Endodermal cell (in vitro differentiated cells): ENCODE data around the gene SOAT2. TPM values are rescaled to one million over a fixed set of nuclear protein-coding genes. Genes with fewer than 3 reads are reported as not detected.

Experiments used
- DNase-seq: peaks from one replicate; pipeline ENCODE4 v3.0.0-alpha.2; 2017
- H3K27ac ChIP-seq: 2 replicates; pipeline ENCODE4 v1.5.1; 2013; ENCODE audit warnings: mild to moderate bottlenecking, low read depth, low read length, moderate library complexity
- H3K27me3 ChIP-seq: 2 replicates; pipeline ENCODE4 v1.6.1; 2013; ENCODE audit warnings: mild to moderate bottlenecking, low read length, moderate library complexity; ENCODE audit not compliant: insufficient read depth, control insufficient read depth, poor library complexity, severe bottlenecking
- H3K36me3 ChIP-seq: 2 replicates; pipeline ENCODE4 v1.7.0; 2013; ENCODE audit warnings: mild to moderate bottlenecking, low read length, moderate library complexity; ENCODE audit not compliant: control insufficient read depth, insufficient read depth
- H3K4me1 ChIP-seq: one replicate; pipeline ENCODE4 v1.7.0; 2013; ENCODE audit warnings: low read length; ENCODE audit not compliant: control insufficient read depth, insufficient read depth
- H3K4me3 ChIP-seq: 2 replicates; pipeline ENCODE4 v1.5.1; 2013; ENCODE audit warnings: mild to moderate bottlenecking, low read length, moderate library complexity
- H3K9ac ChIP-seq: 2 replicates; pipeline ENCODE4 v1.6.1; 2013; ENCODE audit warnings: mild to moderate bottlenecking, low read length, moderate library complexity; ENCODE audit not compliant: poor library complexity, severe bottlenecking; ENCODE audit errors: extremely low read depth
- H3K9me3 ChIP-seq: 2 replicates; pipeline ENCODE4 v1.6.1; 2013; ENCODE audit warnings: mild to moderate bottlenecking, low read length, moderate library complexity; ENCODE audit not compliant: control insufficient read depth
- H3K27ac Mint-ChIP-seq: 2 replicates; pipeline ENCODE4 v1.8.0; 2020; ENCODE audit warnings: mixed read lengths
- H3K27me3 Mint-ChIP-seq: 2 replicates; pipeline ENCODE4 v1.8.0; 2021; ENCODE audit warnings: mild to moderate bottlenecking, mixed read lengths; ENCODE audit not compliant: insufficient read depth
- H3K36me3 Mint-ChIP-seq: 2 replicates; pipeline ENCODE4 v1.8.0; 2020; ENCODE audit warnings: low read depth, mixed read lengths
- H3K4me1 Mint-ChIP-seq: 2 replicates; pipeline ENCODE4 v1.8.0; 2020; ENCODE audit warnings: mixed read lengths
- H3K4me3 Mint-ChIP-seq: 2 replicates; pipeline ENCODE4 v1.8.0; 2020; ENCODE audit warnings: mild to moderate bottlenecking, moderate library complexity, mixed read lengths
- H3K9me3 Mint-ChIP-seq: 2 replicates; pipeline ENCODE4 v1.8.0; 2020; ENCODE audit warnings: mild to moderate bottlenecking, mixed read lengths
- WGBS, 2 experiments: methylation state at CpG; one replicate each; pipeline versions ENCODE4 v1.1.5 to v1.1.7; 2013; ENCODE audit warnings: missing lambda C conversion rate in 2 of 2, mixed read lengths in 1 of 2; ENCODE audit not compliant: insufficient coverage in 1 of 2, insufficient read length in 1 of 2; 5-methylcytosine and 5-hydroxymethylcytosine counted together
- total RNA-seq, 2 donors: library from RNA; stranded (reverse); fragmentation: NEBNext Ultra II Directional in 1 of 2; extraction: Animal tissue kit (Norgen Biotek cat#: 25700) in 1 of 2; gene quantifications; 2 replicates in 1 of 2; 3 replicates in 1 of 2; pipeline ENCODE4 v1.2.1, GENCODE V29; 2021
- TF ChIP-seq, protein P1 (sequence below): fragments of 200-600 bp; sonication (generic); conservative IDR thresholded peaks from 2 replicates; pipeline ENCODE4 v1.5.0; 2021; ENCODE audit warnings: antibody characterized with exemption, mild to moderate bottlenecking

The SOAT2 gene
- total RNA-seq, 2 donors from 2014 or later: 0.46 to 0.71 TPM

DNA sequence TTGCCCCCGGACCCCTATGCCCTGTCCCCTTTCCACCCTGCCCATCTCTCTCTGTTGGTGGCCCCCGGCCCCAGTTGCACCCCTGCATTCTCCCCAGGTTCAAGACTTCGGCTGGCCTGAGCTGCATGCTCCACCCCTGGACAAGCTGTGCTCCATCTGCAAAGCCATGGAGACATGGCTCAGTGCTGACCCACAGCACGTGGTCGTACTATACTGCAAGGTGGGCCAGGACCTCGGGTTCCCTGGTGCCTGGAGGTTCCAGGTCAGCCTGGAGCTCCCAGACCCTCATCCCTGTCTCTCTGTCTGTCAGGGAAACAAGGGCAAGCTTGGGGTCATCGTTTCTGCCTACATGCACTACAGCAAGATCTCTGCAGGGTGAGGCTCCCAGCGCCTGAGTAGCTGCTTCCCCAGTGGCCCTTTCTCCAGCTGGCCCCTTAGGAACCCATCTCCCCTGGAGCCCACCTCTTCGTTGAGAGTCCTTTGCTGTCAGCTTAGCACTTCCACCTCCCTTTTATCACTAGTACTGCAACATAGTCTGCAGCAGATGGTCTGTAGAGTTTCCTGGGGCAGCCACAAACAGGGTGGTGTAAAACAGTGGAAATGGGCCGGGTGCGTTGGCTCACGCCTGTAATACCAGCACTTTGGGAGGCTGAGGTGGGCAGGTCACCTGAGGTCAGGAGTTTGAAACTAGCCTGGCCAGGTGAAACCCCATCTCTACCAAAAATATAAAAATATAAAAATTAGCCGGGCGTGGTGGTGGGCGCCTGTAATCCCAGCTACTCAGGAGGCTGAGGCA, 47.6 kb upstream of the SOAT2 start:
- no peak overlapping the region for H3K4me3 Mint-ChIP-seq
- peak; percentile 54 for DNase-seq
- WGBS, 2 experiments: 93% methylated on average over 3 to 15 of the region's 15 CpGs
- H3K27me3 Mint-ChIP-seq: peaks cover 17% of the 10 kb centered on the region
- H3K9ac ChIP-seq: no peak overlapping the region
- no peaks in the 10 kb centered on the region for H3K27me3 ChIP-seq
- peaks cover 11% of the 10 kb centered on the region for H3K4me1 ChIP-seq
- no peak overlapping the region for H3K27ac Mint-ChIP-seq
- H3K4me1 Mint-ChIP-seq: peaks cover 18% of the 10 kb centered on the region
- H3K36me3 ChIP-seq: peaks cover 20% of the 10 kb centered on the region
- H3K9me3 Mint-ChIP-seq: no peaks in the 10 kb centered on the region
- H3K36me3 Mint-ChIP-seq: peaks cover 5% of the 10 kb centered on the region
- TF ChIP-seq, protein P1, sequence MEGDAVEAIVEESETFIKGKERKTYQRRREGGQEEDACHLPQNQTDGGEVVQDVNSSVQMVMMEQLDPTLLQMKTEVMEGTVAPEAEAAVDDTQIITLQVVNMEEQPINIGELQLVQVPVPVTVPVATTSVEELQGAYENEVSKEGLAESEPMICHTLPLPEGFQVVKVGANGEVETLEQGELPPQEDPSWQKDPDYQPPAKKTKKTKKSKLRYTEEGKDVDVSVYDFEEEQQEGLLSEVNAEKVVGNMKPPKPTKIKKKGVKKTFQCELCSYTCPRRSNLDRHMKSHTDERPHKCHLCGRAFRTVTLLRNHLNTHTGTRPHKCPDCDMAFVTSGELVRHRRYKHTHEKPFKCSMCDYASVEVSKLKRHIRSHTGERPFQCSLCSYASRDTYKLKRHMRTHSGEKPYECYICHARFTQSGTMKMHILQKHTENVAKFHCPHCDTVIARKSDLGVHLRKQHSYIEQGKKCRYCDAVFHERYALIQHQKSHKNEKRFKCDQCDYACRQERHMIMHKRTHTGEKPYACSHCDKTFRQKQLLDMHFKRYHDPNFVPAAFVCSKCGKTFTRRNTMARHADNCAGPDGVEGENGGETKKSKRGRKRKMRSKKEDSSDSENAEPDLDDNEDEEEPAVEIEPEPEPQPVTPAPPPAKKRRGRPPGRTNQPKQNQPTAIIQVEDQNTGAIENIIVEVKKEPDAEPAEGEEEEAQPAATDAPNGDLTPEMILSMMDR: no peak
- H3K4me3 ChIP-seq: no peak overlapping the region
- no peaks in the 10 kb centered on the region for H3K9me3 ChIP-seq
- H3K27ac ChIP-seq: no peak overlapping the region

DNA sequence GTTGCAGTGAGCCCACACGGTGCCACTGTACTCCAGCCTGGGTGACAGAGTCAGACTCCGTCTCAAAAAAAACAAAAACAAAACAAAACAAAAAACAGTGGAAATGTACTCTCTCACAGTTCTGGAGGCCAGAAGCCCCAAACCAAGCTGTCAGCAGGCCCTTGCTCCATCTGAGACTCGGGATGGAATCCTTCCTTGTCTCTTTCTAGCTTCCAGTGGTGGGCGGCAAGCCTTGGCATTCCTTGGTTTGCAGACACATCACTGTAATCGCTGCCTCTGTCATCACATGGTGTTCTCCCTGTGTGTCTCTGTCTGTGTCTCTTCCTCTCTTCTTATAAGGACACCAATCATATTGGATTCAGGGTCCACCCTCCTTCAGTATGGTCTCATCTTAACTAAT, 47.0 kb upstream of the SOAT2 start:
- no peak overlapping the region for H3K4me3 Mint-ChIP-seq

DNA sequence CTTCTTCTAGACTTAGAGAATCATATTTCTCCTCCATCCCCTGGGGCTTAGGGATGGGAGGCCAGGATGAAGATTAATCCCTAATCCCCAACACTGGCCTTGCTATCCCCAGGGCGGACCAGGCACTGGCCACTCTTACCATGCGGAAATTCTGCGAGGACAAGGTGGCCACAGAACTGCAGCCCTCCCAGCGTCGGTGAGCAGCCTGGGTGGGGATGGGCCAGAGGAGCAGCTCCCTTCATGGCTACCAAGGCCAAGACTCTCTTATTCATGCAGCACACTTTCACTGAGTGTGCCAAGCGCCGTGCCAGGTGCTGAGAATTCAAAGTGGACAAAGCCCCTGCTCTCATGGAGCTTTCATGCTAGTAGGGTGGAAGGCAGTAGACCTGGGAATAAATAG, 46.4 kb upstream of the SOAT2 start:
- H3K4me1 Mint-ChIP-seq: peaks cover 14% of the 10 kb centered on the region

More for the DNA sequence above, 47.0 kb upstream of the SOAT2 start:
- Histone ChIP-seq H3K27me3 (no peaks in the 10 kb centered on the region), H3K4me3 (no peak overlapping the region), H3K27ac (no peak overlapping the region), H3K4me1 (peaks cover 5% of the 10 kb centered on the region), H3K9me3 (no peaks in the 10 kb centered on the region), H3K36me3 (peaks cover 20% of the 10 kb centered on the region), H3K9ac (no peak overlapping the region)
- DNase-seq: no peak
- TF ChIP-seq, protein P1: no peak
- Mint-ChIP-seq H3K4me1 (peaks cover 13% of the 10 kb centered on the region), H3K27ac (no peak overlapping the region), H3K36me3 (peaks cover 5% of the 10 kb centered on the region), H3K9me3 (no peaks in the 10 kb centered on the region), H3K27me3 (peaks cover 17% of the 10 kb centered on the region)
- 87 to 89% methylated on average over 3 to 5 of the region's 5 CpGs for WGBS, 2 experiments

More for the DNA sequence above, 46.4 kb upstream of the SOAT2 start:
- Mint-ChIP-seq H3K36me3 (peaks cover 4% of the 10 kb centered on the region), H3K27me3 (peaks cover 19% of the 10 kb centered on the region), H3K9me3 (no peaks in the 10 kb centered on the region), H3K27ac (no peak overlapping the region), H3K4me3 (no peak overlapping the region)
- H3K36me3 ChIP-seq: peaks cover 16% of the 10 kb centered on the region
- no peaks in the 10 kb centered on the region for H3K4me1 ChIP-seq
- no peak overlapping the region for H3K4me3 ChIP-seq
- H3K9ac ChIP-seq: no peak overlapping the region
- H3K27ac ChIP-seq: no peak overlapping the region
- no peaks in the 10 kb centered on the region for H3K27me3 ChIP-seq
- TF ChIP-seq, protein P1: no peak
- H3K9me3 ChIP-seq: no peaks in the 10 kb centered on the region
- no peak for DNase-seq
- 94 to 100% methylated on average over 6 to 7 of the region's 7 CpGs for WGBS, 2 experiments
